AG09309 (cell line): ENCODE measurements around the gene ZNF436.

Experiments used
- DNase-seq: peaks from one replicate; pipeline ENCODE4 v3.0.0-alpha.2; 2010; ENCODE audit warnings: low read depth
- H3K4me3 ChIP-seq: 2 replicates; pipeline ENCODE4 v1.5.1; 2011; ENCODE audit warnings: mild to moderate bottlenecking, low read depth, low read length, moderate library complexity; ENCODE audit not compliant: control insufficient read depth
- CTCF ChIP-seq: IDR thresholded peaks from 2 replicates; pipeline ENCODE4 v1.5.1; 2011; ENCODE audit warnings: mild to moderate bottlenecking, low read depth, low read length, inconsistent platforms; ENCODE audit not compliant: insufficient read depth, control insufficient read depth; ENCODE audit errors: missing control alignments

Gene ZNF436

GRCh38 chr1:23400324-23401114 lies 30.9 kb upstream of the ZNF436 start:
- no peak for TF ChIP-seq CTCF
- no peak overlapping the region for H3K4me3 ChIP-seq
- DNase-seq, result no peak

GRCh38 chr1:23399229-23399628 lies 29.6 kb upstream of the ZNF436 start:
- H3K4me3 ChIP-seq, result no peak overlapping the region
- DNase-seq, result no peak
- no peak for TF ChIP-seq CTCF

GRCh38 chr1:23397908-23398307 lies 28.3 kb upstream of the ZNF436 start:
- no peak overlapping the region for H3K4me3 ChIP-seq
- no peak for DNase-seq
- TF ChIP-seq CTCF, result no peak

DNA sequence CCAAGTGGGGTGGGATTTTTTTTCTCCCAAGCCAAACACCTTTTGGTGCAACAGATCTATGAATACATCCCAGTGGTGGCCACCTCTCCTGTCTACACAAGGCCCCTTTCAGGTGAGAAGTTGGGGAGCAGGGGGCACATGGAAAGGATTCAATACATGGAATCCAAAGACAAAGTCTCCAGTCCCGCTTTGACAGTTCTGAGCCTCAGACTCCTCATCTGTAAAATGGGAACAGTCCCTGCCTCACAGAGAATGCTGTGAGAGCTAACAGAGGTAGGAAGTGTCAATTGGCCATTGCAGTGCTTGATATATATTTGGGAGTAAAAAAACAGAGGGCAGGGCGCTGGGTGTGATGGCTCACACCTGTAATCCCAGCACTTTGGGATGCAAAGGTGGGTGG lies 26.7 kb upstream of the ZNF436 start:
- no peak for TF ChIP-seq CTCF

DNA sequence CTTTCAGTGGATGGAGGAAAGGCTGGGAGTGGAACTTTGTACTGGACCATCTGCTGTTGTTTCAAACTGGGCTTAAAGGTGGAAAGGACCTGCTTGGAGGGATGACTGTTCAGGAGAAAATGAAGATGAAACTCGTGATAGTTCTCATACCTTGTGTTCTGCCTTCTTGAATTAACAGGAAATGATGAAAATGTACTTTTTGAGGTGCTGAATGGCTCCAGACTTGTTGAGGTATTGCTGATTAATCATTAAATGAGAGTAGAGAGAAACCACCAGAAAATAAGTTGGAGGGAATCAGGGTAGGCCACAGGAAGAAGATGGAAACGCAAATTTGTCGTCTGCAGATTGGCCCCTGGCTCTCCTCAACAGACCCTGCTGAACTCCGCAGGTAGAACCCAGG lies 26.2 kb upstream of the ZNF436 start:
- H3K4me3 ChIP-seq, result no peak overlapping the region
- TF ChIP-seq CTCF, result no peak
- no peak for DNase-seq

More for the DNA sequence above, 26.7 kb upstream of the ZNF436 start:
- no peak for DNase-seq
- H3K4me3 ChIP-seq, result no peak overlapping the region

- no peak for TF ChIP-seq CTCF
- DNase-seq, result no peak
- no peak overlapping the region for H3K4me3 ChIP-seq
Observed at GRCh38 chr1:23395154-23395724, 25.6 kb upstream of the ZNF436 start.
